GM19239 (cell line): ENCODE measurements around the gene BCKDHA.
"Not testable (repeated sequence)": the region's sequence is repeated elsewhere in the genome, so short reads cannot be mapped to it uniquely, and the experiment has no call there.

Experiments used
- DNase-seq: peaks from one replicate; pipeline ENCODE4 v3.0.0; 2011; ENCODE audit warnings: low spot score; ENCODE audit not compliant: insufficient read length
- FAIRE-seq: peaks from 2 replicates; lab custom pipeline; 2011; peaks lifted over from hg19 to GRCh38; lab: Jason Lieb, UNC

The BCKDHA gene

GRCh38 chr19:41364524-41365391, 32.9 kb upstream of the BCKDHA start:
- no peak for DNase-seq

GRCh38 chr19:41366089-41366488, 31.5 kb upstream of the BCKDHA start:
- no peak for DNase-seq
- no peak for FAIRE-seq

More at GRCh38 chr19:41364524-41365391, 32.9 kb upstream of the BCKDHA start:
- FAIRE-seq: peak; percentile 14

- DNase-seq: no peak
Observed at GRCh38 chr19:41367848-41368301, 29.7 kb upstream of the BCKDHA start.

DNA sequence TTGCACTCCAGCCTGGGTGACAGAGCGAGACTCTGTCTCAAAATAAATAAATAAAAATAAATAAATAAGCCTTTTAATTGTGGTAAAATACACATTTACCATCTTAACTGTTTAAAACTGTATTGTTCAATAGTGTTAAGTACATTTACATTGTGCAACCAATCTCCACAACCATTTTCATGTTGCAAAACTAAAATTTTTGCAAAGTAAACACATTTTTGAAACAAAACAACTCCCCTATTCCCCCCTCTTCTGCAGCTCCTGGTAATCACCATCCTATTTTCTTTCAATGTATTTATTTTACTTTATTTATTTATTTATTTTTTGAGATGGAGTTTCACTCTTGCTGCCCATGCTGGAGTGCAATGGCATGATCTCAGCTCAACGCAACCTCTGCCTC, 27.8 kb upstream of the BCKDHA start:
- FAIRE-seq: no peak

More at GRCh38 chr19:41367848-41368301, 29.7 kb upstream of the BCKDHA start:
- peak; percentile 89 for FAIRE-seq

GRCh38 chr19:41371119-41371518, 26.5 kb upstream of the BCKDHA start:
- FAIRE-seq, DNase-seq: not testable (repeated sequence)

More for the DNA sequence above, 27.8 kb upstream of the BCKDHA start:
- DNase-seq: no peak

DNA sequence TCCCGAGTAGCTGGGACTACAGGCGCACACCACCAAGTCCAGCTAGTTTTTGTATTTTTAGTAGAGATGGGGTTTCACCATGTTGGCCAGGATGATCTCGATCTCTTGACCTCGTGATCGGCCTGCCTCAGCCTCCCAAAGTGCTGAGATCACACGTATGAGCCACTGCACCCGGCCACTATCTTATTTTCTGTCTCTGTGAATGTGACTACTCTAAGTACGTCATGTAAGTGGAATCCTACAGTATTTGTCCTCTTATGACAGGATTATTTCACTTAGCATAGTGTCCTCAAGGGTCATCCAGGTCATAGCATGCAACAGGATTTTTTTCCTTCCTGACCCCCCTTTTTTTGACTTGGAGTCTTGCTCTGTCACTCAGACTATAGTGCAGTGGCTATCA, 26.1 kb upstream of the BCKDHA start:
- no peak for FAIRE-seq
- no peak for DNase-seq

DNA sequence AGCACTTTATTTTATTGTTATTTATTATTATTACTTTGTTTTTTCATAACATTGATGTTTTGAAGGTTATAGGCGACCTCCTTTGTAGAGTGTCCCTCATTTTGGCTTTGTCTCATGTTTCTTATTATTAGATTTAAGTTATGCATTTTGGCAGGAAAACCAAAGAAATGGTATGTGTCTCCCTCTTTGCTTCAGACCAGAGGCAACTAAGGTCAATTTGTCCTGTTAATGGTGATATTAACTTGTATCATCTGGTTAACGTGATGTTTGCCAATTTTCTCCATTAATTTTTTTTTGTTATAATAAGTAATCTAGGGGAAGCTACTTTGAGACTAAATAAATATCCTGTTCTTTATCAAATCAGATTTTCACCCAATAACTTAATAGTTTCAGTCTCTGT, 25.1 kb upstream of the BCKDHA start:
- FAIRE-seq: no peak
- no peak for DNase-seq

DNA sequence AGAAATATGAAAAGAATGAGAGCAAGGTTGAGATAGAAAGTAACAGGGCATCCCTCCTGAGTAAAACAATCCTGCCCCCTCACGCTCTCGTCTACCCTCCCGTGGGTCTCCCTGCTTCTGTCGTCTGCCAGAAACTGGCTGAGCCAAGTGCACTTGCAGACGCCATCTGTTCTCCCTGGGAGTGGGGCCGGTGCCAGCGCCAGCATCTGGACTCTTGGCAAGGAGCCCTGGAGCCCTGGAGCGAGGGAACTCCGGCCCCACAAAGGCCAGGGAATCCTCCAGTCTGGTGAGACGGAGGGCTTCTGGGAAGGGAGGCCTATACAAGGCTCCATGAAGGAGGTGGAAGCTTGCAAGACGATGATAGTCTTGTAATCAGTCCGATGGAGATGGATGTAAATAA, 23.6 kb upstream of the BCKDHA start:
- DNase-seq (no peak), FAIRE-seq (no peak)

- DNase-seq (no peak), FAIRE-seq (peak; percentile 58)
Observed at GRCh38 chr19:41376241-41376997, 21.2 kb upstream of the BCKDHA start, which contains the start of gene TMEM91. Gene TMEM91, plus strand, starts transcription at chr19:41376533. Its CDS starts 1,777 bp downstream, at chr19:41378310.

GRCh38 chr19:41376998-41377365, 20.6 kb upstream of the BCKDHA start:
- no peak for FAIRE-seq
- DNase-seq: no peak

GRCh38 chr19:41377977-41378709, 19.5 kb upstream of the BCKDHA start:
- DNase-seq (peak; percentile 65), FAIRE-seq (peak; percentile 80)

- not testable (repeated sequence) for DNase-seq, FAIRE-seq
Observed at GRCh38 chr19:41381536-41381935, 16.1 kb upstream of the BCKDHA start.

GRCh38 chr19:41384351-41384750, 13.3 kb upstream of the BCKDHA start:
- no peak for FAIRE-seq
- no peak for DNase-seq

- no peak for FAIRE-seq
- DNase-seq: no peak
Observed at GRCh38 chr19:41386442-41386841, 11.2 kb upstream of the BCKDHA start.

- FAIRE-seq: no peak
Observed at GRCh38 chr19:41391618-41392017, 6.0 kb upstream of the BCKDHA start.

GRCh38 chr19:41392775-41393174, 4.8 kb upstream of the BCKDHA start:
- no peak for FAIRE-seq
- no peak for DNase-seq

More at GRCh38 chr19:41391618-41392017, 6.0 kb upstream of the BCKDHA start:
- DNase-seq: no peak

GRCh38 chr19:41395355-41395754, 2.3 kb upstream of the BCKDHA start:
- no peak for FAIRE-seq
- DNase-seq: no peak

- FAIRE-seq (no peak), DNase-seq (no peak)
Observed at GRCh38 chr19:41398050-41398418, 416 bp downstream of the BCKDHA start.

DNA sequence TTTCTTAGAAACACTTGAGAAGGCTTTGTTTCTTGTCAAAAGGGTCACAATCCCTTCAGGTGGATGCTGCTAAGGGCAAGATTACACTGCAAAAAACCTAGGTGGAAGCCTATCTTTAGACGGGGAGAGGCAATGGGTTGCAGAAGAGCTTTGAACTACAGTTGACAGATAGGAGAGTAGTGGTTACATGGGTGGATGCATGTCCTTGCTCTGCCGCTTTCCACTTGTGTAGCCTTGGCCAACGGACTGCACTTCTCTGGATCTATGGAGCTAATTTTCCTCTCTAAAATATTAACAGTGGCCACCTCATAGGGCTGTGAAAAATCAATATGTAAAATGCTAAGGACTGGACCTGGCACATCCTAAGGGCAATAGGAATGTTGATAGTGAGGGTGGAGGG, 980 bp downstream of the BCKDHA start:
- no peak for FAIRE-seq
- no peak for DNase-seq

- FAIRE-seq (no peak), DNase-seq (no peak)
Observed at GRCh38 chr19:41399091-41399490, 1.5 kb downstream of the BCKDHA start.
